HG03108 (cell line): ENCODE results near the gene TEX54.

Experiments used
- ATAC-seq: cut with Tn5 transposase; IDR thresholded peaks from one replicate; pipeline ENCODE4 v1.9.1; 2021; ENCODE audit warnings: moderate library complexity; ENCODE audit not compliant: unreplicated experiment

Gene TEX54

DNA sequence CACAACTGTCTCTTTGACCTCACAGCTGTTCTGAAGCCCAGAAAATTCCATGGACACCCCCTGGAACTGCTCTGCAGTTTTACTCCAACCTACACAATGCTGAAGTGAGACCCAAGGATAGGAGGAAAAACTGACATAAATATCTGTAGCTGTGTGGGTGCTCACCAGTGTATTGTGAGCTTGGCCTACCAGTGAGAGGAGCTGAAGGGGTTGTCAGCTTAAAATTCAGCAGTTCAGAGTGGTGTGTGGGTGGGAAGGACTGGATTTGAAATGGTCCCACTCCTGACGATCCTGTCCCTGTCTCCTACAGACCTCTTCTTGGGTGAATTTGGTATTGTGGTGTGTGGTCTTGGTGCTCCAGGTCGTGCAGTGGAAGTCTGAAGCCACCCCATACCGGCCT lies 43.1 kb downstream of the TEX54 start:
- ATAC-seq, result no peak

DNA sequence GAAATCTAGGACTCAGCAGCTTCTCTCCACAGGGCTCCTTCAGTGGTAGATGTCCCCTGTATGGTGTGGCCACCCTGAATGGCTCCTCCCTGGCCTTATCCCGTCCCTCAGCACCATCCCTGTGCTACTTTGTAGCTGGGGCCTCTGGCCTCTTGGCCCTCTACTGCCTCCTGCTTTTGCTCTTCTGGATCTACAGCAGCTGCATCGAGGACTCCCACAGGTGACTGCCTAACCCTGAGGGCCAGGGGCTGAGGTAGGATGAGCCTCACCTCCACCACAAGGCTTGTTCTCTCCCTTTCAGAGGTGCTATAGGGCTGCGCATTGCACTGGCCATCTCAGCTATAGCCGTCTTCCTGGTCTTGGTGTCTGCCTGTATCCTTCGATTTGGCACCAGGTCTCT lies 43.6 kb downstream of the TEX54 start:
- ATAC-seq, result no peak

- peak; percentile 60 for ATAC-seq
Measured at GRCh38 chr11:62787005-62787759, 45.5 kb downstream of the TEX54 start, which contains the start of gene TMEM179B. Gene TMEM179B, plus strand, starts transcription at chr11:62787402. Its CDS starts 30 bp downstream, at chr11:62787432.

DNA sequence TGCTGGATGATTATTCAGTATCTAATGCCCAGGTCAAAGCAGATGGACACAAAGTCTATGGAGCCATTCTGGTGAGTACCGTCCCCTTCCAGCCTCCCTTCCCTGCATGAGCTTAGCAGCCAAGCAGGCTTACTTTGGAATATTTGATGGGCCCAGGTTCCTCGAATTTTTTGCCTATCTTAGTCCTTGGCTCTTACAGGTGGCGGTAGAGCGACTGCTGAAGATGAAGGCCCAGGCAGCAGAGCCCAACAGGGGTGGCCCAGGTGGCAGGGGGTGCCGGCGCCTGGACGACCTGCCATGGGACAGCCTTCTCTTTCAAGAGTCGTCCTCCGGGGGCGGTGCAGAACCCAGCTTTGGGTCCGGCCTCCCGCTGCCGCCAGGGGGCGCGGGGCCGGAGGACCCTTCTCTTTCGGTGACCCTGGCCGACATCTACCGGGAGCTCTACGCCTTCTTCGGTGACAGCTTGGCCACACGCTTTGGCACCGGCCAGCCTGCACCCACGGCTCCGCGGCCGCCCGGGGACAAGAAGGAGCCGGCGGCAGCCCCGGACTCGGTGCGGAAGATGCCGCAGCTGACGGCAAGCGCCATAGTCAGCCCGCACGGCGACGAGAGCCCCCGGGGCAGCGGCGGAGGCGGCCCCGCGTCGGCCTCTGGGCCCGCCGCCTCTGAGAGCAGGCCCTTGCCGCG lies 46.2 kb downstream of the TEX54 start:
- ATAC-seq, result peak; percentile 50

DNA sequence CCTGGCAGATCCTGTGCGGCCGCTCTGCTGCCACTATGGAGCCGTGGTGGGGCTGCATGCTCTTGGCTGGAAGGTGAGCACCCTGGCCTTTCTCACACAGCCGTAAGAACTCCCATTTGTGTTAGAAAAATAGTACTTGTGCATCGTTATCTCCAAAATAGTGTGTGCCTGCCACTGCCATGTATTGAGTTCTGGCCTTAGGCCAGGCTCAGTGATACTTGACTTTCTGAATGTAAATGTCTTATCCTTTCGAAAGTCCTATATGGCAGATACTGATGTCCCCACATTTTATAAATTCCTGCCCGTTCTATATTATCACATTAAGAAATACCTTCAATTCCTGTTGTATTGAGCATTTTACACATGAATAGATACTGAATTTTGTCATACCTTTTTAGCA lies 49.9 kb downstream of the TEX54 start:
- no peak for ATAC-seq
